Caco-2 (cell line): ENCODE data around the gene SEPTIN3. TPM values are rescaled to one million over a fixed set of nuclear protein-coding genes. Genes with fewer than 3 reads are reported as not detected.

Experiments used
- BruUV-seq: library from RNA; stranded (reverse); fragments of 400-500 nt; replicated peaks from 2 replicates; lab custom pipeline; 2021; lab: Mats Ljungman, UMichigan
- CTCF ChIA-PET: fragments of 300-600 bp; sonication (Branson Sonifier 250); formaldehyde crosslinking; loops from one replicate; lab custom pipeline; 2022; ENCODE audit warnings: antibody characterized with exemption; lab: Charles Lee
- POLR2A ChIA-PET: fragments of 300-600 bp; sonication (Branson Sonifier 250); formaldehyde crosslinking; loops from one replicate; lab custom pipeline; 2022; ENCODE audit warnings: antibody characterized with exemption; lab: Charles Lee
- DNase-seq, 2 experiments: peaks; one replicate each; pipeline versions ENCODE4 v3.0.0 to v3.0.0-alpha.2; 2020 to 2022
- H3K27me3 ChIP-seq: replicated peaks from 2 replicates; pipeline ENCODE4 v1.6.0; 2011; ENCODE audit warnings: low read length; ENCODE audit not compliant: control insufficient read depth, insufficient read depth
- H3K36me3 ChIP-seq: 2 replicates; pipeline ENCODE4 v1.5.1; 2011; ENCODE audit warnings: low read length; ENCODE audit not compliant: control insufficient read depth, insufficient read depth
- H3K4me1 ChIP-seq: fragments of 250-450 bp; sonication (Bioruptor Pico); 2 replicates; pipeline ENCODE4 v1.5.1; 2020; ENCODE audit warnings: mild to moderate bottlenecking
- H3K4me3 ChIP-seq: 2 replicates; pipeline ENCODE4 v1.5.1; 2011; ENCODE audit warnings: low read depth, mild to moderate bottlenecking, control low read depth, low read length
- H3K9me3 ChIP-seq: fragments of 250-450 bp; sonication (Bioruptor Pico); 2 replicates; pipeline ENCODE4 v1.5.1; 2020; ENCODE audit warnings: mild to moderate bottlenecking, moderate library complexity
- H3K27ac Mint-ChIP-seq: one replicate; pipeline ENCODE4 v1.8.0; 2022; ENCODE audit warnings: mixed read lengths; ENCODE audit not compliant: unreplicated experiment
- H3K27me3 Mint-ChIP-seq: one replicate; pipeline ENCODE4 v1.8.0; 2022; ENCODE audit warnings: mixed read lengths; ENCODE audit not compliant: insufficient read depth, unreplicated experiment
- H3K36me3 Mint-ChIP-seq: one replicate; pipeline ENCODE4 v1.8.0; 2022; ENCODE audit warnings: mild to moderate bottlenecking, mixed read lengths; ENCODE audit not compliant: insufficient read depth, unreplicated experiment
- H3K4me1 Mint-ChIP-seq: one replicate; pipeline ENCODE4 v1.8.0; 2022; ENCODE audit warnings: low read depth, mixed read lengths; ENCODE audit not compliant: unreplicated experiment
- H3K4me3 Mint-ChIP-seq: one replicate; pipeline ENCODE4 v1.8.0; 2022; ENCODE audit warnings: mild to moderate bottlenecking, moderate library complexity, mixed read lengths; ENCODE audit not compliant: unreplicated experiment
- H3K9me3 Mint-ChIP-seq: one replicate; pipeline ENCODE4 v1.8.0; 2022; ENCODE audit warnings: mixed read lengths; ENCODE audit not compliant: unreplicated experiment
- CTCF ChIP-seq, 2 experiments: fragments of 200-600 bp in 1 of 2; IDR thresholded peaks; 1 replicate in 1 of 2; 2 replicates in 1 of 2; pipeline versions ENCODE4 v1.5.1 to v1.8.0; 2011 to 2022; ENCODE audit warnings: antibody characterized with exemption in 1 of 2, control low read depth in 1 of 2, inconsistent platforms in 1 of 2, low read depth in 1 of 2, low read length in 1 of 2, mild to moderate bottlenecking in 1 of 2, moderate library complexity in 1 of 2; ENCODE audit not compliant: insufficient read depth in 1 of 2, severe bottlenecking in 1 of 2, unreplicated experiment in 1 of 2
- intact Hi-C: fragments of 100-400 bp; cut with micrococcal nuclease; formaldehyde crosslinking; loops from one replicate; pipeline ENCODE4 v1.10.0; 2022; ENCODE audit not compliant: unreplicated experiment
- total RNA-seq: library from RNA; stranded (reverse); gene quantifications from 2 replicates; pipeline ENCODE4 v1.2.3, GENCODE V29; 2022

Gene SEPTIN3
- total RNA-seq, 1 experiment from 2014 or later, result 2.2 TPM

GRCh38 chr22:41998361-41999261 lies 29.4 kb downstream of the SEPTIN3 start, which contains the start of gene WBP2NL:
WBP2NL (plus strand) TSS chr22:41998788; CDS start chr22:41998819, 31 bp downstream.
- no peaks in the 10 kb centered on the region for H3K36me3 ChIP-seq
- ChIA-PET POLR2A (interaction anchor here (0.5 to 0.9 kb wide), 5 partner anchors 37 to 374 kb away, joined by 3 to 5 read pairs (median 3); partner anchors contain the start of gene CENPM), CTCF (interaction anchor here (0.6 to 1.0 kb wide), 6 partner anchors 11 to 520 kb away, joined by 3 to 8 read pairs (median 5); partner anchors contain the start of gene CENPM)
- peak within 1 kb of the TSS; percentile 55 for H3K4me3 ChIP-seq
- Mint-ChIP-seq H3K27me3 (peaks cover 4% of the 10 kb centered on the region), H3K36me3 (peaks cover 9% of the 10 kb centered on the region), H3K4me1 (no peaks in the 10 kb centered on the region), H3K4me3 (peak within 1 kb of the TSS; percentile 87), H3K27ac (peak within 1 kb of the TSS; percentile 96), H3K9me3 (no peaks in the 10 kb centered on the region)
- H3K9me3 ChIP-seq, result no peaks in the 10 kb centered on the region
- intact Hi-C loops, result loop anchor here (2.0 kb wide), 1 partner anchor 52 kb away; the partner anchor contains the start of gene CENPM
- peak; percentile 88 for DNase-seq
- no peaks in the 10 kb centered on the region for H3K27me3 ChIP-seq
- BruUV-seq, result no TSS peak
- peaks cover 5% of the 10 kb centered on the region for H3K4me1 ChIP-seq
- no peak for TF ChIP-seq CTCF (IDR thresholded peaks at IDR 0.05; ENCODE audit: insufficient read depth in 1 of 2, low read depth in 1 of 2, low read length in 1 of 2, severe bottlenecking in 1 of 2, unreplicated experiment in 1 of 2)

- H3K4me1 Mint-ChIP-seq, result no peaks in the 10 kb centered on the region
- H3K9me3 Mint-ChIP-seq, result no peaks in the 10 kb centered on the region
- Histone ChIP-seq H3K36me3 (no peaks in the 10 kb centered on the region), H3K4me1 (peaks cover 5% of the 10 kb centered on the region), H3K9me3 (no peaks in the 10 kb centered on the region), H3K4me3 (no peak overlapping the region), H3K27me3 (no peaks in the 10 kb centered on the region)
- DNase-seq, result no peak
- no peak for TF ChIP-seq CTCF (IDR thresholded peaks at IDR 0.05; ENCODE audit: insufficient read depth in 1 of 2, low read depth in 1 of 2, low read length in 1 of 2, severe bottlenecking in 1 of 2, unreplicated experiment in 1 of 2)
- POLR2A ChIA-PET, result no interaction called here
- CTCF ChIA-PET, result no interaction called here
- intact Hi-C loops, result no loop called here
- BruUV-seq, result no TSS peak
- H3K27ac Mint-ChIP-seq, result no peak overlapping the region
- H3K36me3 Mint-ChIP-seq, result peaks cover 9% of the 10 kb centered on the region
- H3K4me3 Mint-ChIP-seq, result no peak overlapping the region
- peaks cover 4% of the 10 kb centered on the region for H3K27me3 Mint-ChIP-seq
These were observed 31.2 kb downstream of the SEPTIN3 start for GRCh38 chr22:42000466-42000865.

- peaks cover 5% of the 10 kb centered on the region for H3K4me1 ChIP-seq
- no peaks in the 10 kb centered on the region for H3K36me3 ChIP-seq
- CTCF ChIA-PET, result no interaction called here
- Mint-ChIP-seq H3K36me3 (peaks cover 9% of the 10 kb centered on the region), H3K9me3 (no peaks in the 10 kb centered on the region), H3K27me3 (peaks cover 4% of the 10 kb centered on the region), H3K4me1 (no peaks in the 10 kb centered on the region), H3K4me3 (no peak overlapping the region), H3K27ac (no peak overlapping the region)
- H3K4me3 ChIP-seq, result no peak overlapping the region
- intact Hi-C loops, result no loop called here
- POLR2A ChIA-PET, result no interaction called here
- no peaks in the 10 kb centered on the region for H3K27me3 ChIP-seq
- H3K9me3 ChIP-seq, result no peaks in the 10 kb centered on the region
- no TSS peak for BruUV-seq
- no peak for TF ChIP-seq CTCF (IDR thresholded peaks at IDR 0.05; ENCODE audit: insufficient read depth in 1 of 2, low read depth in 1 of 2, low read length in 1 of 2, severe bottlenecking in 1 of 2, unreplicated experiment in 1 of 2)
- DNase-seq, result no peak
These were observed 31.9 kb downstream of the SEPTIN3 start for GRCh38 chr22:42001121-42001520.
